ENCODE data around the gene SLCO2A1. TPM values are rescaled to one million over a fixed set of nuclear protein-coding genes. Genes with fewer than 3 reads are reported as not detected.

SLCO2A1 gene
- total RNA-seq, 6 donors from 2014 or later, result 56.2 to 308 (median 133) TPM

DNA sequence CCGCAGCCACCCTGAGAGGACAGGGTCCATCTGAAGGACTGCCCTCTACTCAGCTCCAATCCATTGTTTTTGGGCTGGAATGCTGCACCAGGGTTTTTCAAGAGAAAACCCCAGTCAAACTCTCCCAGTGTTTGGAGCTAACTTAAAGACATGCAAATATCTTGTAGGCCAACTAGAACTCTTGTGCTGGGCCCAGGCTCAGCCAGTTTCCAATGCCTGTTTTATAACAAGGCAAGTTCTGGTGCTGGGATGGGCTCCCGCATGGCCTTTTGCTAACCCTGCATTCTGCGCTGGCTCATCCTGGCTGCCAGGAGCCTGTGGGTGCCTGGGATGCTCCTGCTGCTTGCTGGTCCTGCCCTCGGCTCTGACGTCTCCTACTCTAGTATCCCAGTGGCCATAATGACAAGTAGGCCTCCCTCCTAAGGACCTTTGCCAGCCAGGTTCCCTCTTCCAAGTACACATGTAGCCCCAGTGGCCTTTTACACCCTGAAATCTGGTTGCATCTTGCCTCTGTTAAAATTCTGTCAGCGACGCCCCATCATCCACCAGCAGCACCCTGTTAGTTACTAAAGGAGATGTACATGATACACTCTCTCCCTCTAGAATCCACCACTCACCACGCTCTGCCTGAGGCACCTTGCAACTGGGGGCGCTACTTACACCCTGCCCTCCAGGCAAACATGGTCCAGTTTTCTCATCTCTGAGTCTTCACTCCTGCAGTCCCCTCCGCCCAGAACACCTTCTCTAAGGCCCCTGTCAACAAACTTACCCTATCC lies 103.6 kb downstream of the SLCO2A1 start:
- H3K4me3 ChIP-seq, result no peak overlapping the region
- DNase-seq (no peak), ATAC-seq (ENCODE audit: low FRiP score in 2 of 2) (no peak)
- TF ChIP-seq POLR2AphosphoS5 (IDR thresholded peaks at IDR 0.05) (no peak), POLR2A (IDR thresholded peaks at IDR 0.05) (no peak), EP300 (IDR thresholded peaks at IDR 0.05) (no peak)
- TF ChIP-seq, protein P1, sequence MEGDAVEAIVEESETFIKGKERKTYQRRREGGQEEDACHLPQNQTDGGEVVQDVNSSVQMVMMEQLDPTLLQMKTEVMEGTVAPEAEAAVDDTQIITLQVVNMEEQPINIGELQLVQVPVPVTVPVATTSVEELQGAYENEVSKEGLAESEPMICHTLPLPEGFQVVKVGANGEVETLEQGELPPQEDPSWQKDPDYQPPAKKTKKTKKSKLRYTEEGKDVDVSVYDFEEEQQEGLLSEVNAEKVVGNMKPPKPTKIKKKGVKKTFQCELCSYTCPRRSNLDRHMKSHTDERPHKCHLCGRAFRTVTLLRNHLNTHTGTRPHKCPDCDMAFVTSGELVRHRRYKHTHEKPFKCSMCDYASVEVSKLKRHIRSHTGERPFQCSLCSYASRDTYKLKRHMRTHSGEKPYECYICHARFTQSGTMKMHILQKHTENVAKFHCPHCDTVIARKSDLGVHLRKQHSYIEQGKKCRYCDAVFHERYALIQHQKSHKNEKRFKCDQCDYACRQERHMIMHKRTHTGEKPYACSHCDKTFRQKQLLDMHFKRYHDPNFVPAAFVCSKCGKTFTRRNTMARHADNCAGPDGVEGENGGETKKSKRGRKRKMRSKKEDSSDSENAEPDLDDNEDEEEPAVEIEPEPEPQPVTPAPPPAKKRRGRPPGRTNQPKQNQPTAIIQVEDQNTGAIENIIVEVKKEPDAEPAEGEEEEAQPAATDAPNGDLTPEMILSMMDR (IDR thresholded peaks at IDR 0.05), result no peak
- no peaks in the 10 kb centered on the region for H3K36me3 ChIP-seq
- WGBS, 2 donors, result 97 to 98% methylated on average over 9 to 10 of the region's 10 CpGs
- H3K27ac ChIP-seq, result no peak overlapping the region
- H3K4me1 ChIP-seq, result peaks cover 9 to 18% (median 10%) of the 10 kb centered on the region in 4 donors
- H3K27me3 ChIP-seq, result no peaks in the 10 kb centered on the region
- no peaks in the 10 kb centered on the region for H3K9me3 ChIP-seq

DNA sequence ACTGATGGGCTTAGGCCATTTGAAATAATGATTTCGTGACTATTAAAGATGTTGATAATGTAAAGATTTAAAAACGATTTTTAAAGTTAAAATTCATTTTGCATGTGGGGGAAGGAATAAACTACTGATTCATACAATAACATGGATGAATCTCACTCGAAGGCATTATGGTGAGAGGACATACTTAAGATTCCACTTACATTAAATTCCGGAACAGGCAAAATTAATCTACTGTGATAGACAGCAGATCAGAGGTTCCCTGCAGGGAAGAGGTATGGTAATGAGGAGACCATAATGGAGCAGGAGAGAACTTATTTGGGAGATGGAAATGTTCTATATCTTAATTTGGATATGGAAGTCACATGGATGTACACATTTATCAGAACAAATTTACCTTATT lies 105.7 kb downstream of the SLCO2A1 start:
- H3K4me1 ChIP-seq, result peaks cover 9 to 14% (median 10%) of the 10 kb centered on the region in 4 donors
- DNase-seq (no peak), ATAC-seq (ENCODE audit: low FRiP score in 2 of 2) (no peak)
- H3K27ac ChIP-seq, result no peak overlapping the region
- WGBS, 2 donors, result 72 to 76% methylated on average over 4 of the region's 4 CpGs
- no peaks in the 10 kb centered on the region for H3K36me3 ChIP-seq
- no peaks in the 10 kb centered on the region for H3K9me3 ChIP-seq
- H3K27me3 ChIP-seq, result no peaks in the 10 kb centered on the region
- H3K4me3 ChIP-seq, result no peak overlapping the region
- TF ChIP-seq EP300 (IDR thresholded peaks at IDR 0.05) (no peak), POLR2A (IDR thresholded peaks at IDR 0.05) (no peak)

DNA sequence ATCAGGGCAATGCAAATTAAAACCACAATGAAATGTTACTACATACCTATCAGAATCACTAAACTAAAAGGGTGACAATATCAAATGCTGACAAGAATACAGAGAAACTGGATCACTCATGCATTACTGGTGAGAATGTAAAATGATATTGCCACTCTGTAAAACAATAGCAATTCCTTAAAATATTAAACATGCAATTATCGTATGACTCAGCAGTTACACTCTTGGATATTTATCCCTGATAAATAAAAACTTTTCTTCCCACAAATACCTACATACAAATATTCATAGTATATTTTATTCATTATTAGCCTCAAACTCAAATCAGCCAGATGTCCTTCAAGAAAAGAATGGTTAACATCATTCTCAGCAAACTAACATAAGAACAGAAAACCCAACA lies 108.1 kb downstream of the SLCO2A1 start:
- no peaks in the 10 kb centered on the region for H3K36me3 ChIP-seq
- TF ChIP-seq, protein P1 (IDR thresholded peaks at IDR 0.05), result no peak
- TF ChIP-seq POLR2AphosphoS5 (IDR thresholded peaks at IDR 0.05) (no peak), POLR2A (IDR thresholded peaks at IDR 0.05) (no peak), EP300 (IDR thresholded peaks at IDR 0.05) (no peak)
- no peaks in the 10 kb centered on the region for H3K4me1 ChIP-seq
- WGBS, 2 donors, result 90 to 97% methylated on average over 1 of the region's 1 CpG
- ATAC-seq (ENCODE audit: low FRiP score in 2 of 2), result no peak
- no peak for DNase-seq
- H3K4me3 ChIP-seq, result no peak overlapping the region
- no peaks in the 10 kb centered on the region for H3K9me3 ChIP-seq
- H3K27ac ChIP-seq, result no peak overlapping the region
- H3K27me3 ChIP-seq, result no peaks in the 10 kb centered on the region

DNA sequence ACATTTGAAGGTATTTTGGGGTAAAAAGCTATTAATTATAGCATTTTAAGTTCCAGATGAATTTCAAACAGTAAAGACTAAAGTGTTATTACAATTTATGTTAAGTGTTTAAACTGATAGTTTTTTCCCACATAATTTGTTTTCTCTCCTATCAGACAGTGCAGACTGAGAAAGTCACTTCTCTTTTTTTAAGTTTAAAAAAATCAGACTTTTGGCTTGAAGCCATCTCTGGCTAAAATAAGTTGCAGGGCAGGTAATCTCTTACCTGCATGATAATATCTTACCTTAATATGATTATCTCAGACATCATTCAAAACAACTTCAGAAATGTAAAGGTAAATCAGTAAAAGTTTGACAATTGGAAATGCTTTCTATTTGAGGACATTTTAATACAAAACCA lies 112.6 kb downstream of the SLCO2A1 start:
- Histone ChIP-seq H3K36me3 (no peaks in the 10 kb centered on the region), H3K27ac (no peak overlapping the region), H3K27me3 (no peaks in the 10 kb centered on the region), H3K4me1 (no peaks in the 10 kb centered on the region), H3K9me3 (no peaks in the 10 kb centered on the region), H3K4me3 (no peak overlapping the region)
- TF ChIP-seq, protein P1 (IDR thresholded peaks at IDR 0.05), result no peak
- TF ChIP-seq POLR2AphosphoS5 (IDR thresholded peaks at IDR 0.05) (no peak), EP300 (IDR thresholded peaks at IDR 0.05) (no peak), POLR2A (IDR thresholded peaks at IDR 0.05) (no peak)
- no peak for DNase-seq
- ATAC-seq (ENCODE audit: low FRiP score in 2 of 2), result no peak

DNA sequence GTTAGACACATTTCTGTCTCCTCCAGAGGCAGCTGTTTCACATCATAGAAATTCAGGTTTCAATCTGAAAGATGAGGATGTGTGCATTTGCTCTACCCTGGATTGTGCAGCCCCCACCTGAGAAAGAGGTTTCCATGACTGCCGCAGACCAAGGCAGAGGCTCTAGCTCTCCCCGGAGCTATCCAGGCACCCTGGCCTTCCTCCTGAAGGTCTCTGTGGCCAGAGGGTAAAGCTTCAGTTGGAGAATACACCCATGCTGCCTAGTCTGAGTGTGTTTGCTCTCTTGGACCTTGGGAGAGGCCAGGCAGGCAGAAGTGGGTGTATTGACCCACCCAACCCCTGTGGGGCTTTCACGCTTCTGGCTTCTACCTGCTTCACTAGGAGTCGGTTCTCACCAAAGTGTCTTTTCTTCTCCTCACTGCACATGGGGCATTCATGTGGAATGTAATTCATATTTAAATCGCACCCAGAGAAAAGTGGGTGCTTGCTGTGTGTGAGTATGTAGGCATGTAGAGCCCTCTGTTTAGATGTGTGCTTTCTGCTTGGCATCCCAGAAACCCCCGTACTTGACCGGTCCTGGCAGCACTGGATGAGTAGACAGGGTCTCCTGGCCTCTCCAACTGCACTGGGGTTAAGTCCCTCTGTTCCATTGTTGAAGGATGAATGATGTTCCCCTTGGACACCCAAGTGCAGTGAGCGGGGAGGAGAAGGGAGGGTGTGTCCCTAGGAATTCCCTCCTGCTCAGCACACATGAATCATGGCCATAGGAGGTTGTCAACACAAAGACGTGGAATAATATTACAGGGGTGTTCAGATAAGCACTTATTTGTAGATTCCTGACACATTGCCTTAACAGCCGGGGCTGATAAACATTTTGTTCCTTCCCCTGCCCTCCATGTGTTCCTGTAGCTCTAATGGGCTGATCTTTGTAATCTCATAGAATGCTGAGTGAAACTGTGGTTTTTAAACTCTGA lies 113.8 kb downstream of the SLCO2A1 start:
- ATAC-seq (ENCODE audit: low FRiP score in 2 of 2) (no peak), DNase-seq (no peak)
- 80 to 81% methylated on average over 8 to 10 of the region's 10 CpGs for WGBS, 2 donors
- Histone ChIP-seq H3K9me3 (no peaks in the 10 kb centered on the region), H3K4me3 (no peak overlapping the region), H3K27me3 (no peaks in the 10 kb centered on the region), H3K36me3 (no peaks in the 10 kb centered on the region), H3K4me1 (no peaks in the 10 kb centered on the region), H3K27ac (no peak overlapping the region)
- TF ChIP-seq POLR2AphosphoS5 (IDR thresholded peaks at IDR 0.05) (no peak), POLR2A (IDR thresholded peaks at IDR 0.05) (no peak), EP300 (IDR thresholded peaks at IDR 0.05) (no peak)
- TF ChIP-seq, protein P1 (IDR thresholded peaks at IDR 0.05), result no peak
